ENCODE data around the gene MUS81.

MUS81 gene

DNA sequence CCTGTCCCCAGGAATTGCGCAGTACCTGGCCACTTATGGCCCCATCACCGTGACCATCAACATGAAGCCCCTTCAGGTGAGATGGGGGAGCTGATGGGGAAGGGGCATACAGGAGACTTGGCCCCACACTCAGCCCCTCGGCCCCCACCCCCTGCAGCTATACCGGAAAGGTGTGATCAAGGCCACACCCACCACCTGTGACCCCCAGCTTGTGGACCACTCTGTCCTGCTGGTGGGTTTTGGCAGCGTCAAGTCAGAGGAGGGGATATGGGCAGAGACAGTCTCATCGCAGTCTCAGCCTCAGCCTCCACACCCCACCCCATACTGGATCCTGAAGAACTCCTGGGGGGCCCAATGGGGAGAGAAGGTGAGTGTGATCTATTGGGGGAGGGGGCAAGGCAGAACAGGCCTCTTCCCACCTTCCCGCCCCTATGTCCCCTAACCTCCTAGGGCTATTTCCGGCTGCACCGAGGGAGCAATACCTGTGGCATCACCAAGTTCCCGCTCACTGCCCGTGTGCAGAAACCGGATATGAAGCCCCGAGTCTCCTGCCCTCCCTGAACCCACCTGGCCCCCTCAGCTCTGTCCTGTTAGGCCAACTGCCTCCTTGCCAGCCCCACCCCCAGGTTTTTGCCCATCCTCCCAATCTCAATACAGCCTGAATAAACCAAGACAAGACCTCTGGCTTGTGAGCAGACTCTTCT is 23.0 kb downstream of the MUS81 start:
- DNase-seq (ENCODE audit: low read depth in 1 of 2, low spot score in 1 of 2): no peak
- TF ChIP-seq POLR2AphosphoS5 (IDR thresholded peaks at IDR 0.05; ENCODE audit: low read depth) (no peak), SPI1 (IDR thresholded peaks at IDR 0.05; ENCODE audit: borderline replicate concordance, low read depth) (no peak), CTCF (IDR thresholded peaks at IDR 0.05; ENCODE audit: insufficient read depth, low read length) (no peak), GABPA (IDR thresholded peaks at IDR 0.05; ENCODE audit: low read depth) (no peak)
- TF ChIP-seq, protein P1, sequence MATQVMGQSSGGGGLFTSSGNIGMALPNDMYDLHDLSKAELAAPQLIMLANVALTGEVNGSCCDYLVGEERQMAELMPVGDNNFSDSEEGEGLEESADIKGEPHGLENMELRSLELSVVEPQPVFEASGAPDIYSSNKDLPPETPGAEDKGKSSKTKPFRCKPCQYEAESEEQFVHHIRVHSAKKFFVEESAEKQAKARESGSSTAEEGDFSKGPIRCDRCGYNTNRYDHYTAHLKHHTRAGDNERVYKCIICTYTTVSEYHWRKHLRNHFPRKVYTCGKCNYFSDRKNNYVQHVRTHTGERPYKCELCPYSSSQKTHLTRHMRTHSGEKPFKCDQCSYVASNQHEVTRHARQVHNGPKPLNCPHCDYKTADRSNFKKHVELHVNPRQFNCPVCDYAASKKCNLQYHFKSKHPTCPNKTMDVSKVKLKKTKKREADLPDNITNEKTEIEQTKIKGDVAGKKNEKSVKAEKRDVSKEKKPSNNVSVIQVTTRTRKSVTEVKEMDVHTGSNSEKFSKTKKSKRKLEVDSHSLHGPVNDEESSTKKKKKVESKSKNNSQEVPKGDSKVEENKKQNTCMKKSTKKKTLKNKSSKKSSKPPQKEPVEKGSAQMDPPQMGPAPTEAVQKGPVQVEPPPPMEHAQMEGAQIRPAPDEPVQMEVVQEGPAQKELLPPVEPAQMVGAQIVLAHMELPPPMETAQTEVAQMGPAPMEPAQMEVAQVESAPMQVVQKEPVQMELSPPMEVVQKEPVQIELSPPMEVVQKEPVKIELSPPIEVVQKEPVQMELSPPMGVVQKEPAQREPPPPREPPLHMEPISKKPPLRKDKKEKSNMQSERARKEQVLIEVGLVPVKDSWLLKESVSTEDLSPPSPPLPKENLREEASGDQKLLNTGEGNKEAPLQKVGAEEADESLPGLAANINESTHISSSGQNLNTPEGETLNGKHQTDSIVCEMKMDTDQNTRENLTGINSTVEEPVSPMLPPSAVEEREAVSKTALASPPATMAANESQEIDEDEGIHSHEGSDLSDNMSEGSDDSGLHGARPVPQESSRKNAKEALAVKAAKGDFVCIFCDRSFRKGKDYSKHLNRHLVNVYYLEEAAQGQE (IDR thresholded peaks at IDR 0.05; ENCODE audit: insufficient replicate concordance, low read depth): no peak
- Histone ChIP-seq H3K4me3 (replicated peaks; ENCODE audit: insufficient read depth, low read length) (no peak overlapping the region), H3K27ac (replicated peaks) (no peak overlapping the region), H3K27me3 (ENCODE audit: insufficient read depth, poor library complexity, severe bottlenecking) (no peaks in the 10 kb centered on the region)

DNA sequence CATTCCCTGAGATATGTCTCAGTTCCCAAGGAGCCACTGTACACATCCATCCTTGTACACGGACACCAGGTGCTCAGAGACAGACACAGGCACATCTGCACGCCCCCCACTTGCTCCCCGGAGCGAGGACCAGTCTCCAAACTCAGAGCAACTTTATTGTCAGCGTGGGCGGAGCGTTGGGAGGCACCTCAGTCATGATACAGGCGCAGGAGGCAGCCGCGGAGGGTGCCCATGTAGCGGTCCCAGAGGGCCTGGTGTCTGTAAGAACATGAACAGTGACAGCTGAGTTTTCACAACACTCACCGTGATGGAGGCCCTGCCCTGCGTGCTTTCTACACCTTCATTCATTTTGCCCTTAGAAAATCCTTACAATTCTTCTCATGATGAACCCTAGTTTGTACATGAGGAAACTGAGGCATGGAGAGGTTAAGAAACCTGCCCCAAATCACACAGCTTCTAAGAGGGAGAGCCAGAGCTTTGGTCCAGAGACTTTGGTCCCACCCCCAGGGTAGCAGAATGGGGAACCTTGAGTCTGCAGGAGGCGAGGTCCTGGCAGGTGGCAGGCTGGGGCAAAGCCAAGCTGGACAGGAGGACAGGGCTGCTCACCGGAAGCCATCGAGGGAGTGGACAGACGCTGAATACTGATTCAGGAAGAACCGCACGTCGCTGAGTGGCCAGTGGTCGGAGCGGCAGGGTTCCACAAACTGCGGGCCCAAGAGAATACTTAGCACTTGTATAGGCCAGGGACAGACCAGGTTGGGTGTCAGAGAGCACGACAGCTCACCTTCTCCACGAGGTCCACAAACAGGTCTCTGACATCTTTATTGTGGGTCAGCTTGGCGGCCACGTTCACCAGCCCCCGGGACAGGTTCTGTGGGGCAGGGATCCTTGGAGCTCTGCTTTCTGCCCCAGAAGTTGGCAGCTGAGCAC is 23.8 kb downstream of the MUS81 start:
- no peaks in the 10 kb centered on the region for H3K27me3 ChIP-seq (ENCODE audit: insufficient read depth, poor library complexity, severe bottlenecking)
- H3K4me3 ChIP-seq (replicated peaks; ENCODE audit: insufficient read depth, low read length): no peak overlapping the region
- no peak overlapping the region for H3K27ac ChIP-seq (replicated peaks)
- no peak for DNase-seq (ENCODE audit: low read depth in 1 of 2, low spot score in 1 of 2)
- TF ChIP-seq GABPA (IDR thresholded peaks at IDR 0.05; ENCODE audit: low read depth) (no peak), CTCF (IDR thresholded peaks at IDR 0.05; ENCODE audit: insufficient read depth, low read length) (no peak), SPI1 (IDR thresholded peaks at IDR 0.05; ENCODE audit: borderline replicate concordance, low read depth) (no peak), POLR2AphosphoS5 (IDR thresholded peaks at IDR 0.05; ENCODE audit: low read depth) (no peak)
- TF ChIP-seq, protein P1 (IDR thresholded peaks at IDR 0.05; ENCODE audit: insufficient replicate concordance, low read depth): no peak

DNA sequence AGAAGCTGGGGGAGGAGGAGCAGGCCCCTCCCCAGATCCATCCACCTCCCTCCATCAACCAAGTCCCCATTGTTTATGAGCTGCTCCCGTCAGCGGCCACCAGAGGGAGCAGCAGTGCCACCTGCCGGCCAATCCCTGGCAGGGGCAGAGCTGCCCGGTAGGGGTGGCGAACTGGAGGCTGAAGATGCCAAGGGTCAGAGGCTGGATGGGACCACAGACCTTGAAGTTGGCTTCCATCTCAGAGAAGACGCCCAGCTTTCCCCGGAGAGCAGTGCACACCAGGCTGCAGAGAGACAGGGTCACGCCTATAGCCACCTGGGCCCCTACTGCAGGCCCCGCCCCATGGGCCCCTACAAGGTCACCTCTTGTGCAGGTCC is 24.5 kb downstream of the MUS81 start:
- TF ChIP-seq, protein P1 (IDR thresholded peaks at IDR 0.05; ENCODE audit: insufficient replicate concordance, low read depth): no peak
- peak; percentile 99 for TF ChIP-seq CTCF (IDR thresholded peaks at IDR 0.05; ENCODE audit: insufficient read depth, low read length)
- H3K27ac ChIP-seq (replicated peaks): no peak overlapping the region
- H3K27me3 ChIP-seq (ENCODE audit: insufficient read depth, poor library complexity, severe bottlenecking): no peaks in the 10 kb centered on the region
- peak in 1 of 2 experiments; percentile 77 for DNase-seq (ENCODE audit: low read depth in 1 of 2, low spot score in 1 of 2)
- no peak overlapping the region for H3K4me3 ChIP-seq (replicated peaks; ENCODE audit: insufficient read depth, low read length)

All from HL-60 (cell line).